HEK293 (cell line): Measurements from ENCODE around the gene ZNF200.

Source experiments
- CTCF ChIA-PET: fragments of 350-600 bp; formaldehyde crosslinking; extraction: SDS; loops from one replicate; lab custom pipeline; 2021; ENCODE audit warnings: antibody characterized with exemption; lab: Yijun Ruan, JAX
- POLR2A ChIA-PET: fragments of 300-600 bp; formaldehyde crosslinking; extraction: SDS; loops from one replicate; lab custom pipeline; 2020; ENCODE audit warnings: antibody characterized with exemption, inconsistent platforms; lab: Yijun Ruan, JAX
- H3K27ac ChIP-seq: fragments of 200-500 bp; sonication (Bioruptor generic); 2 replicates; pipeline ENCODE4 v1.5.1; 2014; ENCODE audit warnings: low read depth, low read length, control low read depth, inconsistent platforms; ENCODE audit errors: extremely low read depth
- H3K36me3 ChIP-seq, 2 experiments: fragments of 200-500 bp in 1 of 2; sonication (Bioruptor generic) in 1 of 2; 1 replicate in 1 of 2; 2 replicates in 1 of 2; pipeline ENCODE4 v1.5.1; 2014 to 2017; ENCODE audit warnings: inconsistent platforms in 2 of 2, low read length in 2 of 2; ENCODE audit not compliant: control insufficient read depth in 2 of 2, insufficient read depth in 1 of 2
- H3K4me1 ChIP-seq: fragments of 200-500 bp; sonication (Bioruptor generic); 2 replicates; pipeline ENCODE4 v1.5.1; 2014; ENCODE audit warnings: mild to moderate bottlenecking, low read length, inconsistent platforms; ENCODE audit not compliant: control insufficient read depth, insufficient read depth
- H3K4me3 ChIP-seq: 2 replicates; pipeline ENCODE4 v1.5.1; 2011; ENCODE audit warnings: low read depth, mild to moderate bottlenecking, control low read depth, low read length, moderate library complexity
- H3K9me3 ChIP-seq: fragments of 200-500 bp; sonication (Bioruptor generic); 2 replicates; pipeline ENCODE4 v1.5.1; 2014; ENCODE audit warnings: low read depth, low read length, inconsistent platforms; ENCODE audit not compliant: control insufficient read depth, insufficient read depth
- KLF7 ChIP-seq: fragments of 450-650 bp; formaldehyde crosslinking; IDR thresholded peaks from 2 replicates; pipeline ENCODE4 v1.5.1; 2016; ENCODE audit warnings: missing biosample characterization, missing genetic modification characterization, borderline replicate concordance
- MEIS1 ChIP-seq: sonication (generic); formaldehyde crosslinking; IDR thresholded peaks from 2 replicates; pipeline ENCODE4 v1.8.1; 2022; ENCODE audit warnings: missing genetic modification reagents, mild to moderate bottlenecking, borderline replicate concordance
- PBX3 ChIP-seq: sonication (generic); formaldehyde crosslinking; IDR thresholded peaks from 2 replicates; pipeline ENCODE4 v1.8.1; 2022; ENCODE audit warnings: mild to moderate bottlenecking, moderate library complexity, missing genetic modification reagents
- ZNF184 ChIP-seq: fragments of 450-650 bp; IDR thresholded peaks from 2 replicates; pipeline ENCODE4 v1.5.1; 2018; ENCODE audit warnings: missing biosample characterization, mild to moderate bottlenecking, missing genetic modification characterization
- ZNF292 ChIP-seq: fragments of 450-650 bp; formaldehyde crosslinking; IDR thresholded peaks from 2 replicates; pipeline ENCODE4 v1.5.1; 2016; ENCODE audit warnings: low read depth, missing biosample characterization, missing genetic modification characterization, borderline replicate concordance
- ZNF324 ChIP-seq: fragments of 450-650 bp; formaldehyde crosslinking; IDR thresholded peaks from 2 replicates; pipeline ENCODE4 v1.5.1; 2016; ENCODE audit warnings: missing biosample characterization, missing genetic modification characterization
- ZNF350 ChIP-seq: fragments of 450-650 bp; formaldehyde crosslinking; IDR thresholded peaks from 2 replicates; pipeline ENCODE4 v1.5.0; 2017; ENCODE audit warnings: missing biosample characterization, mild to moderate bottlenecking, missing genetic modification characterization
- ZNF354C ChIP-seq: fragments of 450-650 bp; formaldehyde crosslinking; IDR thresholded peaks from 2 replicates; pipeline ENCODE4 v1.5.1; 2016; ENCODE audit warnings: missing biosample characterization, missing genetic modification characterization, low read depth, borderline replicate concordance
- ZNF513 ChIP-seq: fragments of 450-650 bp; IDR thresholded peaks from 2 replicates; pipeline ENCODE4 v1.5.1; 2018; ENCODE audit warnings: missing biosample characterization, missing genetic modification characterization
- ZNF600 ChIP-seq: fragments of 450-650 bp; formaldehyde crosslinking; IDR thresholded peaks from 2 replicates; pipeline ENCODE4 v1.5.1; 2016; ENCODE audit warnings: missing biosample characterization, missing genetic modification characterization
- ZNF658 ChIP-seq: fragments of 450-650 bp; formaldehyde crosslinking; IDR thresholded peaks from 2 replicates; pipeline ENCODE4; 2016; ENCODE audit warnings: missing biosample characterization, missing genetic modification characterization
- ZNF704 ChIP-seq: fragments of 450-650 bp; formaldehyde crosslinking; IDR thresholded peaks from 2 replicates; pipeline ENCODE4 v1.5.1; 2016; ENCODE audit warnings: missing biosample characterization, missing genetic modification characterization
- ZNF830 ChIP-seq: fragments of 450-650 bp; IDR thresholded peaks from 2 replicates; pipeline ENCODE4 v1.5.0; 2018; ENCODE audit warnings: missing biosample characterization, missing genetic modification characterization, low read depth, mild to moderate bottlenecking, moderate library complexity
- ZNF837 ChIP-seq: fragments of 450-650 bp; formaldehyde crosslinking; IDR thresholded peaks from 2 replicates; pipeline ENCODE4 v1.5.1; 2016; ENCODE audit warnings: missing biosample characterization, missing genetic modification characterization
- TF ChIP-seq, protein P1 (sequence below): fragments of 450-650 bp; formaldehyde crosslinking; IDR thresholded peaks from 2 replicates; pipeline ENCODE4 v1.5.1; 2016; ENCODE audit warnings: missing biosample characterization, missing genetic modification characterization
- TF ChIP-seq, protein P2 (sequence below): fragments of 450-650 bp; formaldehyde crosslinking; IDR thresholded peaks from 2 replicates; pipeline ENCODE4 v1.5.1; 2016; ENCODE audit warnings: missing biosample characterization, missing genetic modification characterization
- TF ChIP-seq, protein P3 (sequence below): fragments of 450-650 bp; formaldehyde crosslinking; IDR thresholded peaks from 2 replicates; pipeline ENCODE4 v1.5.1; 2016; ENCODE audit warnings: missing biosample characterization, missing genetic modification characterization, borderline replicate concordance

Gene ZNF200

DNA sequence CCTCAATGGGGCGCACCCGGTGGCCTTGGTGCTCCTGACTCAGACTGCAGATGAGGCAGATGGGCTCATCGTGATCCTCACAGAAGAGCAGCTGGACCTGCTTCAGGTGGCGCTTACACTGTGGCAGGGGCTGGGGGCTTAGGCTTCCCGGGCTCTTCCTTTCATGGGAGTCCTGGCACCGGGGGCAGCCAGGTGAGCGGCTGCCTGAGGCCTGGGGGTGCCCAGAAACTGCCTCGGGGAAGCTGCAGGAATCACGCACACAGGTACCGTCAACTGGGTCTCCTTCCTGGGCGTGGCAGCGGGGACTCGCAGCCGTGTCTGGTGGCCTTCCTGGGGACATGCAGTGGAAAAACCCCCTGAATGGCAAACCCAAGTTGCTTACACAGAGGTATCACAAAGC, 14.5 kb upstream of the ZNF200 start:
- TF ChIP-seq ZNF600 (tag by site-specific recombination) (no peak), ZNF324 (tag by site-specific recombination) (no peak), MEIS1 (CRISPR knock-in tag) (no peak), ZNF354C (no peak), ZNF350 (tag by site-specific recombination) (no peak), ZNF704 (no peak), ZNF830 (tag by site-specific recombination) (no peak), ZNF658 (tag by site-specific recombination) (no peak), ZNF837 (tag by site-specific recombination) (no peak), ZNF292 (tag by site-specific recombination) (no peak), PBX3 (CRISPR knock-in tag) (no peak), ZNF513 (tag by site-specific recombination) (no peak), KLF7 (tag by site-specific recombination) (no peak), ZNF184 (tag by site-specific recombination) (no peak)
- TF ChIP-seq, protein P1, sequence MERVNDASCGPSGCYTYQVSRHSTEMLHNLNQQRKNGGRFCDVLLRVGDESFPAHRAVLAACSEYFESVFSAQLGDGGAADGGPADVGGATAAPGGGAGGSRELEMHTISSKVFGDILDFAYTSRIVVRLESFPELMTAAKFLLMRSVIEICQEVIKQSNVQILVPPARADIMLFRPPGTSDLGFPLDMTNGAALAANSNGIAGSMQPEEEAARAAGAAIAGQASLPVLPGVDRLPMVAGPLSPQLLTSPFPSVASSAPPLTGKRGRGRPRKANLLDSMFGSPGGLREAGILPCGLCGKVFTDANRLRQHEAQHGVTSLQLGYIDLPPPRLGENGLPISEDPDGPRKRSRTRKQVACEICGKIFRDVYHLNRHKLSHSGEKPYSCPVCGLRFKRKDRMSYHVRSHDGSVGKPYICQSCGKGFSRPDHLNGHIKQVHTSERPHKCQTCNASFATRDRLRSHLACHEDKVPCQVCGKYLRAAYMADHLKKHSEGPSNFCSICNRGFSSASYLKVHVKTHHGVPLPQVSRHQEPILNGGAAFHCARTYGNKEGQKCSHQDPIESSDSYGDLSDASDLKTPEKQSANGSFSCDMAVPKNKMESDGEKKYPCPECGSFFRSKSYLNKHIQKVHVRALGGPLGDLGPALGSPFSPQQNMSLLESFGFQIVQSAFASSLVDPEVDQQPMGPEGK (tag by site-specific recombination): no peak
- TF ChIP-seq, protein P2, sequence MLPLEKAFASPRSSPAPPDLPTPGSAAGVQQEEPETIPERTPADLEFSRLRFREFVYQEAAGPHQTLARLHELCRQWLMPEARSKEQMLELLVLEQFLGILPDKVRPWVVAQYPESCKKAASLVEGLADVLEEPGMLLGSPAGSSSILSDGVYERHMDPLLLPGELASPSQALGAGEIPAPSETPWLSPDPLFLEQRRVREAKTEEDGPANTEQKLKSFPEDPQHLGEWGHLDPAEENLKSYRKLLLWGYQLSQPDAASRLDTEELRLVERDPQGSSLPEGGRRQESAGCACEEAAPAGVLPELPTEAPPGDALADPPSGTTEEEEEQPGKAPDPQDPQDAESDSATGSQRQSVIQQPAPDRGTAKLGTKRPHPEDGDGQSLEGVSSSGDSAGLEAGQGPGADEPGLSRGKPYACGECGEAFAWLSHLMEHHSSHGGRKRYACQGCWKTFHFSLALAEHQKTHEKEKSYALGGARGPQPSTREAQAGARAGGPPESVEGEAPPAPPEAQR (tag by site-specific recombination): no peak
- TF ChIP-seq, protein P3, sequence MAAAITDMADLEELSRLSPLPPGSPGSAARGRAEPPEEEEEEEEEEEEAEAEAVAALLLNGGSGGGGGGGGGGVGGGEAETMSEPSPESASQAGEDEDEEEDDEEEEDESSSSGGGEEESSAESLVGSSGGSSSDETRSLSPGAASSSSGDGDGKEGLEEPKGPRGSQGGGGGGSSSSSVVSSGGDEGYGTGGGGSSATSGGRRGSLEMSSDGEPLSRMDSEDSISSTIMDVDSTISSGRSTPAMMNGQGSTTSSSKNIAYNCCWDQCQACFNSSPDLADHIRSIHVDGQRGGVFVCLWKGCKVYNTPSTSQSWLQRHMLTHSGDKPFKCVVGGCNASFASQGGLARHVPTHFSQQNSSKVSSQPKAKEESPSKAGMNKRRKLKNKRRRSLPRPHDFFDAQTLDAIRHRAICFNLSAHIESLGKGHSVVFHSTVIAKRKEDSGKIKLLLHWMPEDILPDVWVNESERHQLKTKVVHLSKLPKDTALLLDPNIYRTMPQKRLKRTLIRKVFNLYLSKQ (tag by site-specific recombination): no peak
- Histone ChIP-seq H3K4me3 (no peak overlapping the region), H3K9me3 (no peaks in the 10 kb centered on the region), H3K36me3 (no peaks in the 10 kb centered on the region), H3K4me1 (no peaks in the 10 kb centered on the region), H3K27ac (no peak overlapping the region)
- CTCF ChIA-PET: no interaction called here
- POLR2A ChIA-PET: interaction anchor here (1.8 kb wide), 1 partner anchor 15 kb away, joined by 4 read pairs; the partner anchor contains the start of gene ZNF200
